Head of caudate nucleus (tissue), 42 donors: ENCODE data around the gene GPD2.
A peak's percentile ranks its signal among the peaks of the same experiment; 100 is the strongest.
"Not testable (repeated sequence)": the region's sequence is repeated elsewhere in the genome, so short reads cannot be mapped to it uniquely, and the experiment has no call there.

ENCODE experiments used
- DNase-seq, 42 donors: peaks; one replicate each; pipeline versions ENCODE4 v3.0.0 to v3.0.0-alpha.2; 2020 to 2021; ENCODE audit warnings: mixed read lengths in 7 of 42
- intact Hi-C: fragments of 100-400 bp; cut with DNase I; formaldehyde crosslinking; loops from one replicate; pipeline ENCODE4 v1.15.0; 2022

Gene GPD2

GRCh38 chr2:156512451-156512850, 76.3 kb downstream of the GPD2 start:
- DNase-seq: no peak
- intact Hi-C loops: no loop called here

GRCh38 chr2:156513219-156513618, 77.0 kb downstream of the GPD2 start:
- DNase-seq: no peak
- intact Hi-C loops: no loop called here

- no peak for DNase-seq
- intact Hi-C loops: no loop called here
Measured at GRCh38 chr2:156517419-156517818, 81.2 kb downstream of the GPD2 start.

GRCh38 chr2:156518138-156518537, 82.0 kb downstream of the GPD2 start:
- DNase-seq: no peak
- intact Hi-C loops: no loop called here

- DNase-seq: no peak
- intact Hi-C loops: no loop called here
Measured at GRCh38 chr2:156522864-156523440, 86.8 kb downstream of the GPD2 start.

GRCh38 chr2:156526950-156527636, 90.9 kb downstream of the GPD2 start:
- intact Hi-C loops: no loop called here

GRCh38 chr2:156528583-156528982, 92.4 kb downstream of the GPD2 start:
- intact Hi-C loops, DNase-seq: not testable (repeated sequence)

More at GRCh38 chr2:156526950-156527636, 90.9 kb downstream of the GPD2 start:
- no peak for DNase-seq

GRCh38 chr2:156532989-156533388, 96.8 kb downstream of the GPD2 start:
- no peak for DNase-seq
- intact Hi-C loops: no loop called here

- DNase-seq: no peak
- intact Hi-C loops: no loop called here
Measured at GRCh38 chr2:156536534-156536933, 100.4 kb downstream of the GPD2 start.

GRCh38 chr2:156537141-156537540, 101.0 kb downstream of the GPD2 start:
- intact Hi-C loops: no loop called here
- DNase-seq: peak in 3 of 42 donors; percentile 7 to 48 (median 19)

GRCh38 chr2:156538083-156538504, 101.9 kb downstream of the GPD2 start:
- no peak for DNase-seq
- intact Hi-C loops: no loop called here

GRCh38 chr2:156539086-156539860, 103.1 kb downstream of the GPD2 start:
- intact Hi-C loops: no loop called here
- no peak for DNase-seq

- no peak for DNase-seq
- intact Hi-C loops: no loop called here
Measured at GRCh38 chr2:156540706-156541105, 104.5 kb downstream of the GPD2 start.

GRCh38 chr2:156541229-156541628, 105.0 kb downstream of the GPD2 start:
- no peak for DNase-seq
- intact Hi-C loops: no loop called here

GRCh38 chr2:156541706-156542105, 105.5 kb downstream of the GPD2 start:
- intact Hi-C loops: no loop called here
- no peak for DNase-seq

GRCh38 chr2:156548413-156548812, 112.2 kb downstream of the GPD2 start:
- intact Hi-C loops: no loop called here
- DNase-seq: no peak

GRCh38 chr2:156553714-156554442, 117.7 kb downstream of the GPD2 start:
- DNase-seq: no peak
- intact Hi-C loops: no loop called here

- no peak for DNase-seq
- intact Hi-C loops: no loop called here
Measured at GRCh38 chr2:156561326-156561725, 125.1 kb downstream of the GPD2 start.

- intact Hi-C loops: no loop called here
- DNase-seq: no peak
Measured at GRCh38 chr2:156562124-156562523, 125.9 kb downstream of the GPD2 start.
